ENCODE results near the gene TAS1R3.
"Not testable (repeated sequence)": the region's sequence is repeated elsewhere in the genome, so short reads cannot be mapped to it uniquely, and the experiment has no call there.

The TAS1R3 gene

DNA sequence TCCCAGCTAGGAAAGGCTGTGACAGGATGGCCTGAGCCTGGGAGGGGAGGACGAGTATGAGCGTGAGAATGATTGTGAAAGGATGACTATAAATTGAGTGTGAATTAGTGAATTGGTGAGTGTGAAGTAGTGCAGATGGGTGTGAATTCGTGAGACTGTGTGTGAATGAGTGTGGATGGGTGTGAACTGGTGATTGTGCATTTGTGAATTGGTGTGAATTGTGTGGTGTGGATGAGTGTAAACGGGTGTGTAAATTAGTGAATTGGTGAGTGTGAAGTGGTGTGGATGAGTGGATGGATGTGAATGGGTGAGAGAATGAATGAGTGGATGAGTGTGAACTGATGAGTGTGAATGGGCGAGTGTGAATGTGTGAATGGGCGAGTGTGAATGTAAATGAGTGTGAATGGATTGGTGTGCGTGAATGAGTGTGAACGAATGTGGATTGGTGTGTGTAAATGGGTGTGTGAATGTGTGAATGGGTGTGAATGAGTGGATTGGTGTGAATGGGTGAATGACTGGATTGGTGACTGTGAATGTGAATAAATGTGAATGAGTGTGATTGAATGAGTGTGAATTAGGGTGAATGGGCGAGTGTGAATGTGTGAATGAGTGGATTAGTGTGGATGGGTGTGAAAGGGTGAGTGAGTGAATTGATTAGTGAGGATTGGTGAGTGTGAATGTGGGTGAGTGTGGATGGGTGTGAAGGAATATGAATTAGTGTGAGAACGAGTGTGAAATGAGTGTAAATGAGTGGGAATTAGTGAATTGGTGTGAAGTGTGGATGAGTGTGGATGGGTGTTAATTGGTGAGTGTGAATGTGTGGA is 35.0 kb downstream of the TAS1R3 start:
- no peak for DNase-seq
- no peak overlapping the region for H3K4me3 Mint-ChIP-seq

DNA sequence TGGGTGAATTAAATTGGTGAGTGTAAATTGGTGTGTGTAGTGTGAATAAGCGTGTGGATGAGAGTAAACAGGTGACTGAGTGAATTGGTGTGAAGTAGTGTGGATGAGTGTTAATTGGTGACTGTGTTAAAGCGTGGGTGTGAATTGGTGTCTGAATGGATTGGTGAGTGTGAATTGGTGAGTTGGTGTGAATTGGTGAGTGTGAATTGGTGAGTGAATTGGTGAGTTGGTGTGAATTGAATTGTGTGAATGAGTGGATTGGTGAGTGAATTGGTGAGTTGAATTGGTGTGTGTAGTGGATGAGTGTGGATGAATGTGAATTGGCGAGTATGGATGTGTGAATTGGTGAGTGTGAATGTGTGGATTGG is 35.6 kb downstream of the TAS1R3 start:
- no peak overlapping the region for H3K4me3 Mint-ChIP-seq
- no peak overlapping the region for H3K27ac Mint-ChIP-seq

More for the DNA sequence above, 35.0 kb downstream of the TAS1R3 start:
- Mint-ChIP-seq H3K27ac (no peak overlapping the region), H3K4me1 (peaks cover 12% of the 10 kb centered on the region), H3K9me3 (no peaks in the 10 kb centered on the region), H3K27me3 (ENCODE audit: low read depth, poor library complexity) (peaks cover 4% of the 10 kb centered on the region), H3K36me3 (ENCODE audit: low read depth) (no peaks in the 10 kb centered on the region)
- TF ChIP-seq, protein P1, sequence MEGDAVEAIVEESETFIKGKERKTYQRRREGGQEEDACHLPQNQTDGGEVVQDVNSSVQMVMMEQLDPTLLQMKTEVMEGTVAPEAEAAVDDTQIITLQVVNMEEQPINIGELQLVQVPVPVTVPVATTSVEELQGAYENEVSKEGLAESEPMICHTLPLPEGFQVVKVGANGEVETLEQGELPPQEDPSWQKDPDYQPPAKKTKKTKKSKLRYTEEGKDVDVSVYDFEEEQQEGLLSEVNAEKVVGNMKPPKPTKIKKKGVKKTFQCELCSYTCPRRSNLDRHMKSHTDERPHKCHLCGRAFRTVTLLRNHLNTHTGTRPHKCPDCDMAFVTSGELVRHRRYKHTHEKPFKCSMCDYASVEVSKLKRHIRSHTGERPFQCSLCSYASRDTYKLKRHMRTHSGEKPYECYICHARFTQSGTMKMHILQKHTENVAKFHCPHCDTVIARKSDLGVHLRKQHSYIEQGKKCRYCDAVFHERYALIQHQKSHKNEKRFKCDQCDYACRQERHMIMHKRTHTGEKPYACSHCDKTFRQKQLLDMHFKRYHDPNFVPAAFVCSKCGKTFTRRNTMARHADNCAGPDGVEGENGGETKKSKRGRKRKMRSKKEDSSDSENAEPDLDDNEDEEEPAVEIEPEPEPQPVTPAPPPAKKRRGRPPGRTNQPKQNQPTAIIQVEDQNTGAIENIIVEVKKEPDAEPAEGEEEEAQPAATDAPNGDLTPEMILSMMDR (IDR thresholded peaks at IDR 0.05): no peak

DNA sequence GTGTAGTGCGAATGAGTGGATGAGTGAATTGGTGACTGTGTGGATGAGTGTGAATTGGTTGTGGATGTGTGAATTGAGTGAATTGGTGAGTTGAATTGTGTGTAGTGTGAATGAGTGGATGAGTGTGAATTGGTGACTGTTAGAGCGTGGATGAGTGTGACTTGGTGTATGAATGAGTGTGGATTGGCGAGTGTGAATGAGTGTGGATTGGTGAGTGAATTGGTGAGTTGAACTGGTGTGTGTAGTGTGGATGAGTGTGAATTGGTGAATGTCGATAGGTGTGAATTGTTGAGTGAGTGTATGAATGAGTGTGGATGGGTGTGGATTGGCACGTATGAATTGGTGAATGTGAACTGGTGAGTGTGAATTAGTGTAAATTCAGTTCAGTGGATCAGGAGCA is 36.2 kb downstream of the TAS1R3 start:
- H3K9me3 Mint-ChIP-seq: no peaks in the 10 kb centered on the region
- H3K4me3 Mint-ChIP-seq: no peak overlapping the region
- H3K4me1 Mint-ChIP-seq: peaks cover 5% of the 10 kb centered on the region
- H3K36me3 Mint-ChIP-seq (ENCODE audit: low read depth): no peaks in the 10 kb centered on the region
- TF ChIP-seq, protein P1 (IDR thresholded peaks at IDR 0.05): no peak
- DNase-seq: no peak
- H3K27me3 Mint-ChIP-seq (ENCODE audit: low read depth, poor library complexity): peaks cover 4% of the 10 kb centered on the region
- no peak overlapping the region for H3K27ac Mint-ChIP-seq

More for the DNA sequence above, 35.6 kb downstream of the TAS1R3 start:
- Mint-ChIP-seq H3K9me3 (no peaks in the 10 kb centered on the region), H3K27me3 (ENCODE audit: low read depth, poor library complexity) (peaks cover 4% of the 10 kb centered on the region), H3K36me3 (ENCODE audit: low read depth) (no peaks in the 10 kb centered on the region), H3K4me1 (peaks cover 7% of the 10 kb centered on the region)
- TF ChIP-seq, protein P1 (IDR thresholded peaks at IDR 0.05): no peak
- no peak for DNase-seq

DNA sequence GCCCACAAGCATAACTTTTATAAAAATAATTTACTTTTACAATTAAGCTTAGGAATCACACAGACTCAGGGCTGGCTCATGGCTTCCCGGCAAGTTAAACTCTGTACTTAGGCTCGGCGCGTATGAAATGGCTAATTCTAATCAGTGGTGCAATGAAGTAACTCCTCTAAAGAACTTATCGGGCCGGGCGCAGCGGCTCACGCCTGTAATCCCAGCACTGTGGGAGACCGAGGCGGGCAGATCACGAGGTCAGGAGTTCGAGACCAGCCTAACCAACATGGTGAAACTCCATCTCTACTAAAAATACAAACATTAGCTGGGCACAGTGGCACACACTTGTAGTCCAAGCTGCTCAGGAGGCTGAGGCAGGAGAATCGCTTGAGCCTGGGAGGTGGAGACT is 39.0 kb downstream of the TAS1R3 start:
- not testable (repeated sequence) for H3K9me3 Mint-ChIP-seq; H3K27ac Mint-ChIP-seq; H3K4me3 Mint-ChIP-seq; H3K27me3 Mint-ChIP-seq (ENCODE audit: low read depth, poor library complexity); DNase-seq; H3K36me3 Mint-ChIP-seq (ENCODE audit: low read depth)
- peaks cover 15% of the 10 kb centered on the region for H3K4me1 Mint-ChIP-seq

DNA sequence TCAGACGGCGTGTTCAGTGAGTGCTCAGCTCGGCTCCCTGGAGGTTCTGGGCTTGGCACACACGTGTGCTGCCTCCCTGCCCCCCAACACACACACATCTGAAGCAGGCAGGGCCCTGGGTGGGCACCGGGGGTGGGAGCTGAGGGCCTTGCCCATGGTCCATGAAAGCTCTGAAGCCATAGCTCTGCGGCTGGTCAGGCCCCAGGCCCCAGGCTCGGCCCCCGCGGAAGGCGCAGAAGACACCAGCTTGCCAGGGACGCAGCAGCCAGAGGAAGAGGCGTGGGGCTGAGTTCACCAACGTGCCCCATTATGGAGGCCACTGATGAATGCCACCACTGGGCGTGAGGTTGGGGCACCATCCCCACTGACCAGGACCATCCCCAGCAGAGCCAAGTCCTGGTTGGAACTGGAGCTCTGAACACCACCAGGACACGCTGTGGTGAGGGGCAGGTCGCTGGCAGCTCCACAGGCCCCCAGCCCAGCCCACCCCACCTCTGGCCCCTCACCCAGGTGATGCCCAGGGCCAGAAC is 39.8 kb downstream of the TAS1R3 start:
- no peak for DNase-seq
- Mint-ChIP-seq H3K4me1 (peaks cover 20% of the 10 kb centered on the region), H3K27ac (no peak overlapping the region), H3K4me3 (no peak overlapping the region), H3K9me3 (no peaks in the 10 kb centered on the region), H3K36me3 (ENCODE audit: low read depth) (no peaks in the 10 kb centered on the region), H3K27me3 (ENCODE audit: low read depth, poor library complexity) (no peaks in the 10 kb centered on the region)
- TF ChIP-seq, protein P1 (IDR thresholded peaks at IDR 0.05): no peak

DNA sequence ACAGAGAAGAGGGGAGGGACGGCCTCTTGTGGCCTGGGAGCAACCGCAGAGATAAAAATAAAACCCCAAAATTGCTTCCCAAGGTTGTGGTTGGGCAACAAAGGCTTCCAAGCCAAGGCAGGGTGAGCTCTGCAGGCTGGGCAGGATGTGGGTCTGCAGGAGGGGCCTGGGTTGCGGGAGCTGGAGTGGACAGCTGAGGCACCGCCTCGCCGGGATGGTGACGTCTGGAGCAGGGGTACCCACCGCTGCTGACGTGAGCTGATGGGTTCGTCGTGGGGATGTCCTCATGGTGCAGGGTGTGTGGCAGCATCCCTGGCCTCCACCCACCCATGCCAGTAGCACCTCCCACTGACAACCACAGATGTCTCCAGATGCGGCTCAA is 40.3 kb downstream of the TAS1R3 start:
- no peak overlapping the region for H3K4me3 Mint-ChIP-seq
- no peaks in the 10 kb centered on the region for H3K9me3 Mint-ChIP-seq
- no peak for DNase-seq
- TF ChIP-seq, protein P1 (IDR thresholded peaks at IDR 0.05): no peak
- no peaks in the 10 kb centered on the region for H3K27me3 Mint-ChIP-seq (ENCODE audit: low read depth, poor library complexity)
- H3K36me3 Mint-ChIP-seq (ENCODE audit: low read depth): no peaks in the 10 kb centered on the region
- H3K4me1 Mint-ChIP-seq: peaks cover 20% of the 10 kb centered on the region
- no peak overlapping the region for H3K27ac Mint-ChIP-seq

Measured in nephron progenitor cell (in vitro differentiated cells).